GM19238 (cell line): Measurements from ENCODE around the gene RPGRIP1L.
A peak's percentile ranks its signal among the peaks of the same experiment; 100 is the strongest.

ENCODE experiments used
- DNase-seq: peaks from one replicate; pipeline ENCODE4 v3.0.0; 2011; ENCODE audit warnings: low spot score; ENCODE audit not compliant: insufficient read length

Gene RPGRIP1L

DNA sequence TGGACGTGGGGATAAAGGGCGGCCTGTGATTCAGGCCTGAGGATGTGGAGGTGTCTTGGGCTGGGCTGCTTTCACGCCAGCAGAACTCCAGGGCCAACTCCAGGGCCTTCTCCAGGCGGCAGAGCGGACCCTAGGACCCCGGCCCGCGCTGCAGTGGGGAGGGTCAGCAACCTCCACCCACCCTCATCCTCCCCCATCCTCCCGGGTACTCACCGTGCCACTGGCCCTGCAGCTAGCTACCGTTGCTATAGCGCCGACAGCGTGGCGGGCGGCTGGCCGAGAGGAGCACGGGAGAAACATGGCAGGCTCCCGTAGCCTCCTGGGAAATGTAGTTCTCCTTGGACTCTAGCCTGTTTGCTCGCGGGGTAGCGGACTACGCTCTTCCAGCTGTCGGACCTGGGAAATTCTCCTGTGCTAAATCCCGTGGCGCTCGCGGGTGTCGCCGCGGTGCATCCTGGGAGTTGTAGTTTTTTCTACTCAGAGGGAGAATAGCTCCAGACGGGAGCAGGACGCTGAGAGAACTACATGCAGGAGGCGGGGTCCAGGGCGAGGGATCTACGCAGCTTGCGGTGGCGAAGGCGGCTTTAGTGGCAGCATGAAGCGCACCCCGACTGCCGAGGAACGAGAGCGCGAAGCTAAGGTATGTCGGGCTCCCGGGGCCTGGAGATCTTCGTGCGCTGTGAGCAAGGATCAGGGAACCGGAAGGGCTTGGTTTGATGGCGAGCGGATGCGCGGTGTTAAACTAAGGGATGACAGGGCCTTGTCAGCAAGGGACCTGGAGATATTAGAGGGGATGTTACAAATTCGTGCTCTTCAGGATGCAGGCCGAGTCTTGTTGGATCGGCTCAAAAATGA, at the start of gene RPGRIP1L, which contains the start of gene FTO:
Gene RPGRIP1L, minus strand, starts transcription at position 270 of the 855 bp plus-strand sequence. CDS start 3,136 bp downstream, outside the sequence.
Gene FTO, plus strand, starts transcription at position 567 of the 855 bp plus-strand sequence.
- DNase-seq = peak; percentile 89

DNA sequence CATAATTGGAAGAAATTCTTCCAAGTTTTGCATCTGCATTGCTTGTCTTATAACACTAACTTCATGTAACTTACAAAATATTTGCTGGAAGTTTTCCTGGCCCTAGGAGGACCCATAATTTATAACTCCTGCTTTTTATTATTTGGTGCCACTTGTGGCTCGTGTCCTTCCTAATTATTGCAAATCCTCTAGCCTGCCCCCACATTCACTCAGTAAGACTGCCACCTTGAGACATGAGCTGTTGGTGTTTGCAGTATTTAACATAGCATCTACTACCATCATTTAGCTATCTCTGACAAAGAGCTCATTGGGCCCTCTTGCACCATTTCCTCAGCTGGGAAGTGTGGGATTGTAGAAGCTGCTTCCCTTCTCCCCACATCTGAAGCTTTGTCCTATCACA, 49.8 kb upstream of the RPGRIP1L start:
- DNase-seq = no peak

DNA sequence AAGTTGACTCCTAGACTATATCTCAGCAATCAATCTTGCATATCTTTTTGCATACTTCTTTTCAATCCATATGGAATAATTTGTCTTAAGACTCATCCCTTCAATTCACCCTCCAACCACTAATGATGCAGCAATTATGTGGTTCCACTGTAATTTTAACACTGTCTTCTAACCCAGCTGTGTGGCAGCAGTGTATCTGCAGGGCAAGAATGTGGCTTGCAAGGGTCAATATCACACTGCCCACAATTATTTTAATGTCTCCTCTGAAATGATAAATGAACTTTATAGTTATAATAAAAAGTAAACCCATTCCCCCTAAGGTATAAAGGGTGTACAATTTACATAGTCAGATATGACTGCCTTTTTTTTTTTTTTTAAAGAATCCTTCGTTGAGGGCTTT, 48.9 kb upstream of the RPGRIP1L start:
- no peak for DNase-seq

DNA sequence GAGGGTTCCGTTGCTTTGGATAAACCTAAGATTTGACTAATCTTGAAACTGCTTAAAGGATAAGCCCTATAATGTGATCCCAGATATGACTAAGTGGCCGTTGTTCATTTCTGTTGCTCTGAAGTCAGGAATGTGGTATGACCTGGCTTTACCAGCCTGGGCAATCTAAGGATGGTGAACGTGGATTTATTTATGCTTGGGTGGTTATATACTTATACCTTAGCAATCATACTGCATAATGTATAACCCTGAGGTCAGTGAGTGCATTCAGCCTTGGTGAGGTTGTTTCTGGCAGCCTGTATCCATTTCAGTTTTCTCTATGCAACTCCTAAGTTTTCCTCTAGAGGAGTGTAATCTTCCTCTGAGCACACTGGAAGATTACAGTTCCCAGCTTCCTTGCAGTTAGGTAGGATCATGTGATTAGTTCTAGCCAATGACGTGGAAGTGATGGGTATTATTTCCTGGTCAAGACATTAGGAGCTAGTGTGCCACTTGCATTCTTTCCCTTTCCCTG, 42.2 kb upstream of the RPGRIP1L start:
- no peak for DNase-seq

DNA sequence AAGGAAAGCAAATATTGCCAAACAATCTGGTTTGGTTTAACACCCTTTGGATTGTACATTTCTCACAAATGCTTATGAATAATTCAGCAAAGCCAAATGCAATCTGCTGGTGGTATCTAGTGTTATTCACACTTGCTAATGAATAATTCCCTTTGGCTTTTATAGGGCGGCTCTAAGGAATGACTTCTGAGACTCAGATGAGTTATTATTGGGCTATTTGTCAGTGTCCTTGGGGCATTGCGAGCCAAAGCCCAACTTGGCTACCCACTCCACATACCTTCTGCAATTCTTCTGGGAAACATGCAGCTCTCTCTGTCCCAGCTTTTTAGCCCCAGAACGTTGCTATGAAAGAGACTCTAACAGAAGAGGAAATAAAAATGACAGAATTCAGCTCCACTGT, 41.4 kb upstream of the RPGRIP1L start:
- DNase-seq = no peak

DNA sequence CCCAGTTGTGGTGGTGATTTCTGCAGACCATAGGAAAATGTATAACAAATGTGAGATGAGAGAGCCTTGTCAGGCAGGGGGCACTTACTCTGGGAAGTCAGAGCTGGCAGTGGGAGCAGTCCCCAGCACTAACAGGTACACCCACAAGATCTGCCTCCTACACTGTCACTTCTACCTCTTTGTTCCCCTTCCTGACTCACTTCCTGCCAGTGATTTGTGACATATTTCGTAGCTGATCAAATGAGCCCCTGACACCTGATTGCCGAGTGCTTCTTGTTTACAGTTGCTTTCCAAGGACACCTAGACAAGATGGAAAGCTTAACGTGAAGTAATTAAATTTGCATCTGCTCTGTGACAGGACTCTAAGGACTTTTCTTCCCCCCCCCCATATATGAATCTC, 40.8 kb upstream of the RPGRIP1L start:
- DNase-seq = no peak

DNA sequence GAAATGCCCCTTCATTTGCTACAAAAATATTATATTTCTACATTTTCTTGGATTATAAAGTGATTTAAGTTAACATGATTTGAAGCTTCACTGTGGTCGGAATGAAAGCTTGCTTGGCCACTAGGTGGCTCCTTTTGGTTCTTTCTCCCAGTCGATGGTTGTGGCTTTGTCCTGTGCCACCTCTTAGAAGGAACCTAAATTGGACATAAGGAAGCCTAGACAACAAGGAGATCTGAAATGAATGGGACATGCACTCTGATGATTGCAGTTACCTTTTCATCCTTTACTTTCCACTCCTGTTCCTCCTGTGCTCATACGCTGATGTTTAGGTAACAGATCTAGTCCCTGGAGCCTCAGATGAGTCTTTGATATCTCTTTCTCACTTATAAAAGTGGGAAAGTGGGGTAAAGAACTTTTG, 39.5 kb upstream of the RPGRIP1L start:
- no peak for DNase-seq

DNA sequence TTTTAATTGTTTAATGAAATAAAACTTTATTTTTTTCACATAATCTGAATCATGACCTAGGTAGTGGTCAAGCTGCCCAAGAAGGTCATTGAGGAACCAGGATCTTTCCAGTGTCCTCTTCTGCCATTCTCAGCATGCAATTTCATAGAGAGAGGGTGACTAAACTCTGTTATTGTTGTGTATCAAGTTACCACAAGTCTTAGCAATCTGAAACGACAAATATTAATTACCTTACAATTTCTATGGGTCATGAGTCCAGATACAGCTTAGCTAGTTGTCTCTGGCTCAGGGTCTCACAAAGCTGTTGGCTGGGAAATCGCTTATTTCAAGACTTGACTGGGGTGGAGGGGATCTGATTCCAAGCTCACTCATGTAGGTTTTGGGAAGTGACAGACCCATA, 37.9 kb upstream of the RPGRIP1L start:
- DNase-seq = no peak

DNA sequence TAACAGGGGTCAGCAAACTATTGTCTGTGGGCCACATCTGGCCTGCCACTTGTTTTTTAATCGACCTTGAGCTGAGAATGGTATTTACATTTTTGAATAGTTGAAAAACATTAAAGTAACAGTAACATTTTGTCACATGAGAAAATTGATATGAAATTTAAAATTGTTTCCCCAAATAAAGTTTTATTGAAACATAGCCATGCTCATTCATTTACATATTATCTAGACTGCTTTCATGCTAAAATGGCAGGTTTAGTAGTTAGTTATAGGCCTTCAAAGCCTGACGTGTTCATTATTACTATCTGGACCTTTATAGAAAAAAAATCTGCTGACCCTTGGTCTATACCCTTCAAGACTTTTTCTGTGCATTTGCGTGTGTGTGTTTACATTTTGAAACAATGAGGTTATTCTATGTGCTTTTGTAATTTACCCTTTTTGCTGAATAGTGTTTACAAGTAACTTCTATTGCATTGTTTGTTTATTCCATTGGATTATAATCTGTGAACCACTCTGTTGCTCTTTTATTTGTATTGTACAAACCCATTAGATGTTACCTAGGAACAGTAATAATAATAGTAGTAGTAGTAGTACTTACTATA, 37.4 kb upstream of the RPGRIP1L start:
- no peak for DNase-seq

DNA sequence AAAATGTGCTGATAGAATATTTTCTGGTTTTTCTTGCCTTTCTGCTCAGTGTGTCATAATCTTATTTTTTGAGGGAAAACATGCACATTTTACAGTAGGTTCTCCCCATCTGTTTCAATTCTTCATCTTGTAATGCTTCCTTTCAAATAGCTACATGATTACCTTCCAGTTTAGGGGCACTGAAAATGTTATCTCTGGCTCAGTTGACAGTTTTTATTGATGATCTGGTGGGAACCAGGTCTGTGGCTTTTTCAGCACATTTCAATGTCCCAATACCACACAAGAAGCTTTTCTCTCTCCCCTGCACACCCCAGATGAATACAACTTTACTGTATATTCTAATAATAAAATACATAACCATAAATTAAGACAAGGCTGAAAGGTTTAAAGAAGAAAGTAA, 36.8 kb upstream of the RPGRIP1L start:
- DNase-seq = no peak

DNA sequence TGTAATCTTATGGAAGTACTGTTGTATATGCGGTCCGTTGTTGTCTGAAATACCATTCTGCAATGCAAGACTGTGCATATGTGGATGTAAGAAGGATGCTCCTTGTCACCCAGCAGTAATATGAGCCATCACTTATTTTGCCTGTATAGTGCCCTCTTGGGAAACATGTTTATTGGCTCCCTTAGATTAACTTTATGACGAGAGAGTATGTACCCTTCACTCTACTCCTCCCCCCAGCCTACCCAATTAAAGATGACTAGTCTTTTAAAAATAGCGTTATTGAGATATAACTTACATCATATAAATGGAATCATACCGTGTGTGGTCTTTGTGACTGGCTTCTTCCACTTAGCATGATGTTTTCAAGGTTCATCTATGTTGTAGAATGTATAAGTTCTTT, 33.9 kb upstream of the RPGRIP1L start:
- DNase-seq = no peak

DNA sequence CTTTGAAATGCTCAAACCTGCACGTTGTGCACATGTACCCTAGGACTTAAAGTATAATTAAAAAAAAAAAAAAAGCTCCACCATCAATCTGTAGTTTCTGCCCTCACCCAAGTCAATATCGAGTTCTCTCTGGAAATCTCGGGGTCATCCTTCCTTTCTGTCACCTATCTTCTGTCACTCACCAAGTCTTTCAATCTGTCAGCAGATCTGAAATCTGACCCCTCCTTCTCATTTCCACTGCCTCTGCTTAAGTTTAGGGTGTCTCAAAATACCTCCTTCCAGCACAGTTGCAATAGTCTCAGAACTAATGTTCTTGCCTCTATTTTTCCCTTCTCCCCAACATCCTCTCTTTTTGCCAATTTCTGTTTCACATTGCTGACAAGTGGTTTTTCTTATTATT, 32.6 kb upstream of the RPGRIP1L start:
- DNase-seq = no peak

DNA sequence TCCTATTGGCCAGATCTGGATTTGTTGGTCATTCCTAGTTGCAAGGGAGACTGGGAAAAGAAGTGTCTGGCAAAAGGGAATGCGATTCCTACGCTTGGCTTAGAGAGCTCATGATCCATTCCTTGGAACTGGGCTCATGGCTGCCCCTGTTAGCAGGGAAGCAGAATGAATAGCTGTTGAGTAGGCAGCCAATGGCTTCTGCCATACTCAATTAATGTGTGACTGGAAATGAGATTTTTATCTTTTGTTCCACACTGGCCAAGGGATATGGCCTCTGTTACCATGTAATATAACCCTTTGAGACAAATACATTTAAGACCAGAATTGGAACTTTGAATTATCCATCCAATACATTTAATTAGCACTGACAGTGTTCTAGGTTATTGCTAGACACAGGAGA, 31.2 kb upstream of the RPGRIP1L start:
- DNase-seq = no peak

DNA sequence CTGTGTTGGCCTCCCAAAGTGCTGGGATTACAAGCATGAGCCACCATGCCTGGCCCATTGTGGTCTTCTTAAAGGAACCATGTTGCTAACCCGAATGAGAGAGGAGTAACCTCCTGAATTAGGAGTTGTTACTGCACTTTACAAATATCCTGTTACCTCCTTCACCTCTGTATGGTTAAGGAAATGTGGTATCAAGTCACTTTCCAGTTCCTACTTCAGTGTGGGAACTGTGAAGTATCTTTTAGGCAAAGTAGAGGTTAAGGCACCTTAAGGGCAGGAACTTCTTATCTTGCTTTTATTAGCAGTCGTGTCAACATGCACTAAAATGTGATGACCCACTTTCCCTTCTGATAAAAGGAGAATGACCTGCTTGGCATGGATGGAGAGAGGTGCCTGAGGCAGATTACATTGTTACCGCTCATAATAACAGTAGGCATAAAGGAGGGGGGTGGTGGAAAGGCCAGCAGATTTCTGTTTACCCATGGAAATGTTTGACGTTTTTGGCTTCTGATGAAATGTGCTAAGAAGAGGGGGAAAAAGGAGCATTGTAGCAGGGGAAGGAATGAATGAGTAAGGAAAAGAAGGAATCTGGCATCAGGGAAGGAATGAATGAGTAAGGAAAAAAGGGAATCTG, 28.8 kb upstream of the RPGRIP1L start:
- no peak for DNase-seq

DNA sequence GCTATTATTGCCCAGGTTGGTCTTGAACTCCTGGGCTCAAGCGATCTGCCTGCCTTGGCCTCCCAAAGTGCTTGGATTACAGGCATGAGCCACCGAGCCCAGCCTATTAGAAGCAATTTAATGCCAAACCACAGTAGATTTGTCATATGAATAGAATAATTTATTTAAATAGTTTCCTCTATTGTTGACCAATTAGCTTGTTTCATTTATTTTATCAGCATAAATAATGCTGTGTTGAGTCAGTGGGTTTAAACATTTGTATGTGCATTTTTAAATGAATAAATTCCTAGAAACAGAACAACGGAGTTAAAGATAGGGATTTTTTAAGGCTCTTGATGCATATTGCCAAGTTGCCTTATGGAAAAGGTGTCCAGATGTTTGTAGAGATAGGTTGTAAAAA, 27.0 kb upstream of the RPGRIP1L start:
- no peak for DNase-seq

DNA sequence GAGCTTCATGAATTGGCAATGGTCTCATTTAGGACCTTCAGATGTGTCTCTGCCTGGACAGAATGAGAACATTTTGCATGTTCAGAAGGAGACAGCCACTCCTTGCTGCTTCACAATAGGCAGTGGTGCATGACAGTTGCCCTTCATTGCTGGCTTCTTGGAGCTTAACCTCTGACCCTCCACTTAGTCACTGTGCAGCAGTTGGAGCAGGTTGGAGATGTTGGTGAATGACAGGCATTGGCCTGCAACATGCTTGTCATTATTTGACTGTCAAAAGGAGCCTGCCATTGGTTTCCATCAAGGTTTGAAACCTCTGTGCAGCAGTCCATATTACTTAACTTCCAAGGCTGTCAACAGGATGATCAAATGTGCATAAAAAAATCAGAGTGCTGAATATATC, 23.0 kb upstream of the RPGRIP1L start:
- DNase-seq = no peak

DNA sequence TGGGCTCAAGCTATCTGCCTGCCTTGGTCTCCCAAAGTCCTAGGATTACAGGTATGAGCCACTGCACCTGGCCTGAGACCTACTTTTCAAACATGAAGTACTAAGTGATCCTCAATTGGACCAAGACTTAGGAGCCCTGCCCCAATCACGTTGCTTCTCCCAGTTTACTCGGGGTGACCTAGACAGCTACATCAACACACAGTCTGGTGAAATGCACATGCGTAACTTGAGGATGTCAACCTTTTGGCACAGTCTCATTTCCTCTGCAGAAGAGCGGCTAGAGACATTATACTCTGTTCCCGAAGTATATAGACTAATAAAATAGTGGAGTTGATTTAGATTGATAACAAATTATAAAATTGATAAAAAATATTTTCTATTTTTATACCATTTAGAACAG, 17.4 kb upstream of the RPGRIP1L start:
- no peak for DNase-seq

DNA sequence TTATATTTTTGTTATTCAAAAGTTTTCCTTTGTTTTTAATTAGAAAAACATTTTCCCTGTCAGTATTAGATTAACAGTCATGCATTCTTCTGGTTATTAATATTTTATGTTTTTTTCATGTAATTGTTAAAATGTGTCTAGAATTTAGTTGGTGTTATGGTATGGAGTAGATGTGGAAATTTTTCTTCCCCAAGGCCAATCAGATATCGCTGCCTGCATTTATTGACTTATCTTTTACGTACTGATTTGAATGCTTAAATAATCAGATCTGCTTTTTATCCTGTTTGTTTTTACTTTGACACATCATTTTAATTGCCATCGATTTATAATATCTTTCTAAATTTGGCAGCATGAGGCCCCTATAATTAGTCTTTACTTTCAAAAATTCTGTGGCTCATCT, 13.9 kb upstream of the RPGRIP1L start:
- DNase-seq = no peak

DNA sequence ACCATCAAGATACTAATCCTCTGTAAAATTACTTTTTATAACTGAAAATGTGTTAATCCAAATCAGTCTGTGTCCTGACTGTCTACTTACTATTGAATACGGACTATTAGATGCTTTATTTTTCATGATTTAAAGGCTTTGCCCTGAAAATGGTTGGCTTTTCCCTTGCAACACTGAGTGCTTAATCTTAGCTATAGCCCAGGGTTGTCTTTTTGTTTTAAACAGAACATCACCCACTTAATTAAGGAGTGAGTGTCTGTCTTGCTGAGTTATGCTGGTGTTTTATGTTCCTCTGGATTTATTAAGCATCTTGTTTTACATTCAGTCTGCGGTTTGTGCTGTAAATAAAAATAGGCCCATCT, 11.3 kb upstream of the RPGRIP1L start:
- no peak for DNase-seq

DNA sequence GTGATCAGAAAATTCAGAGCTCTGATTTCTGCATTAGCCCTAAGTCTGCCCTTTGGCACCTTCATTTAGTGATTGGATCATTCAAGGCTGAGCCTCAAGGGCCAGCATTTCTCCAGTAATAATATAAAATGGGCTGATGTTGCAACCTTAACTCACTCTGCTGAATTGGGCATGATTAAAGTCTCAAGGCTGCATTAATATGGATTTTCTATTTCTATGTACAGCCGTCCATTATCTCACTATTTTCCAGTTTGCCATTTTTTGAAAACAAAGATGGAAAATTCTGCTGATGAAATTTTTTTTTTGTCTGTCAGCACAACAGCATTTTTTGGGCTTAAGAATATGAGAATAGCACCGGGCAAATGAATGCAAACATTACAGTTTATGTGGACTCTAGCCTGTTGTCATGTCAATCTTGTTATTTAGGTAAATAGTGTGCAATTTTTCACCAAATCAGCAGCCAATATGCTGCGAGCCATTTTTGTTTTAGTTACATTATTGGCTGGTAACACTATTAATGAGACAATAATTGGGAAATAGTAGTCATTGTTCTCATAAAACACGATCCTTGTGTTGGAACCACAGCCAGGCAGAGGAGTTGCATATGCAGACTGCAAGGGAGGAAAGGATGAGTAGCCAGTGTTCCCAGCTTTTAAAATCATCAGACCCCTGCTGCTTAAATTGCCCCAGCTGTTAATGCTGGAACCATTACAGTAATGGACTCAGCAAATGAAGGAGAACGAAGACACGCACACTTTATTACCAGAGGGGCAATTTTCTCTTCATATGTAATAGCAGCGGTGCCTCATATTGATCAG, 10.8 kb upstream of the RPGRIP1L start:
- no peak for DNase-seq

DNA sequence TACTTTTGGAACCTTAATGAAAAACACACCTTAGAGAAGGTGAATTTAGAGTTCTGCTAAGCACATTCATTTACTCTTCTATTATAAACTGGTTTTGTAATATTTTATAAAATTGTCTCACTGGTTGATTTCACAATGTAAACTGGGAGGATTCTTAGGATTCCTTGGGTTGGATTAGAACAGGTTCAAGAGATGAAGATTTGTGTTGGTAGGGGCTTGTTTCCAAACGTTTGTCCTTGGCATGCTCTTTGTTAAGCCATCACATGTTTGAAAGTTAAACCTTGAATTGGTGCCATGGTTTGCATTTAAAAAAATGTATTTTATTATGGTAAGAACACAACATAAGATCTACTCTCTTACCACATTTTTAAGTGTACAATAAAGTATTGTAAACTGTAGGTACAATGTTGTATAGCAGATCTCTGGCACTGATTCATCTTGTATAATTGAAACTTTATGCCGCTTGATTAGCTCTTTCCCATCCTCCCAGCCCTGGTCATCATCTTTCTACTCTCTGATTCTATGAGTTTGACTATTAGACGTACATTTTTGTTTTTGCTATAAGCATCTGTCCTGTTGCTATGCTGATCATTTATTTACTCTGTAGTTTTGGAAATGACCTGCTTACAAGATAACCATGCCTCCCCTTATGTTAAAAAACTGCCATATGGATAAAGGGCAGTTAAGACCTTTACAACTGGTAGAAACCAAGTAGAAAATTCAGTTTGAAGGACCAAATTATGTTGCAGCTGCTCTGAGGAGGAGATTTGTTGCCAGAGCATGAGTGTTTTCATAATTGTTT, 9.9 kb upstream of the RPGRIP1L start:
- no peak for DNase-seq
